ENCODE data around the gene CSNK2A3.

The CSNK2A3 gene

GRCh38 chr11:11349106-11349825 lies 3.8 kb downstream of the CSNK2A3 start:
- Histone ChIP-seq H3K4me1 (peaks cover 6% of the 10 kb centered on the region), H3K79me2 (no peaks in the 10 kb centered on the region), H3K4me3 (ENCODE audit: low read depth, low read length) (no peak overlapping the region), H3K27ac (no peak overlapping the region), H3K36me3 (ENCODE audit: control insufficient read depth, insufficient read depth, low read length) (no peaks in the 10 kb centered on the region), H3K27me3 (ENCODE audit: control insufficient read depth, insufficient read depth, low read length) (no peaks in the 10 kb centered on the region), H2AFZ (no peak overlapping the region), H3K4me2 (ENCODE audit: low read length) (no peak overlapping the region), H3K9ac (no peak overlapping the region), H3K9me3 (ENCODE audit: control insufficient read depth, low read length) (no peaks in the 10 kb centered on the region)
- TF ChIP-seq CTCF (IDR thresholded peaks at IDR 0.05): no peak

- Histone ChIP-seq H3K4me1 (peaks cover 6% of the 10 kb centered on the region), H3K36me3 (ENCODE audit: control insufficient read depth, insufficient read depth, low read length) (no peaks in the 10 kb centered on the region), H3K79me2 (no peaks in the 10 kb centered on the region), H2AFZ (no peak overlapping the region), H3K27ac (no peak overlapping the region), H3K9me3 (ENCODE audit: control insufficient read depth, low read length) (no peaks in the 10 kb centered on the region), H3K4me2 (ENCODE audit: low read length) (no peak overlapping the region), H3K27me3 (ENCODE audit: control insufficient read depth, insufficient read depth, low read length) (no peaks in the 10 kb centered on the region), H3K4me3 (ENCODE audit: low read depth, low read length) (no peak overlapping the region), H3K9ac (no peak overlapping the region)
- no peak for TF ChIP-seq CTCF (IDR thresholded peaks at IDR 0.05)
Observed at GRCh38 chr11:11348303-11348702, 4.7 kb downstream of the CSNK2A3 start.

- no peak for TF ChIP-seq CTCF (IDR thresholded peaks at IDR 0.05)
- Histone ChIP-seq H3K9ac (no peak overlapping the region), H3K9me3 (ENCODE audit: control insufficient read depth, low read length) (no peaks in the 10 kb centered on the region), H3K27ac (no peak overlapping the region), H3K36me3 (ENCODE audit: control insufficient read depth, insufficient read depth, low read length) (no peaks in the 10 kb centered on the region), H3K4me1 (peaks cover 6% of the 10 kb centered on the region), H2AFZ (no peak overlapping the region), H3K4me3 (ENCODE audit: low read depth, low read length) (no peak overlapping the region), H3K27me3 (ENCODE audit: control insufficient read depth, insufficient read depth, low read length) (no peaks in the 10 kb centered on the region), H3K79me2 (no peaks in the 10 kb centered on the region), H3K4me2 (ENCODE audit: low read length) (no peak overlapping the region)
Observed at GRCh38 chr11:11347592-11347991, 5.5 kb downstream of the CSNK2A3 start.

- no peak overlapping the region for H3K4me3 ChIP-seq (ENCODE audit: low read depth, low read length)
- H3K9me3 ChIP-seq (ENCODE audit: control insufficient read depth, low read length): no peaks in the 10 kb centered on the region
- H3K27ac ChIP-seq: no peak overlapping the region
- H3K36me3 ChIP-seq (ENCODE audit: control insufficient read depth, insufficient read depth, low read length): no peaks in the 10 kb centered on the region
- no peak overlapping the region for H2AFZ ChIP-seq
- H3K4me2 ChIP-seq (ENCODE audit: low read length): no peak overlapping the region
- H3K79me2 ChIP-seq: no peaks in the 10 kb centered on the region
- peaks cover 6% of the 10 kb centered on the region for H3K4me1 ChIP-seq
- no peak for TF ChIP-seq CTCF (IDR thresholded peaks at IDR 0.05)
- no peaks in the 10 kb centered on the region for H3K27me3 ChIP-seq (ENCODE audit: control insufficient read depth, insufficient read depth, low read length)
- no peak overlapping the region for H3K9ac ChIP-seq
Observed at GRCh38 chr11:11346303-11346702, 6.7 kb downstream of the CSNK2A3 start.

- H3K4me1 ChIP-seq: peaks cover 6% of the 10 kb centered on the region
- no peaks in the 10 kb centered on the region for H3K27me3 ChIP-seq (ENCODE audit: control insufficient read depth, insufficient read depth, low read length)
- no peak overlapping the region for H2AFZ ChIP-seq
- H3K4me2 ChIP-seq (ENCODE audit: low read length): no peak overlapping the region
- H3K36me3 ChIP-seq (ENCODE audit: control insufficient read depth, insufficient read depth, low read length): no peaks in the 10 kb centered on the region
- H3K9me3 ChIP-seq (ENCODE audit: control insufficient read depth, low read length): no peaks in the 10 kb centered on the region
- no peak overlapping the region for H3K4me3 ChIP-seq (ENCODE audit: low read depth, low read length)
- H3K79me2 ChIP-seq: no peaks in the 10 kb centered on the region
- no peak overlapping the region for H3K9ac ChIP-seq
- no peak overlapping the region for H3K27ac ChIP-seq
- no peak for TF ChIP-seq CTCF (IDR thresholded peaks at IDR 0.05)
Observed at GRCh38 chr11:11345099-11345498, 8.0 kb downstream of the CSNK2A3 start.

All from parathyroid adenoma (tissue), 2 donors.